Stimulated activated CD4-positive, alpha-beta T cell treated with anti-CD3 and anti-CD28 coated beads, TNF-alpha, amount 100 ng/mL, for 48 hours (primary cell): ENCODE data around the gene SZT2.

ENCODE experiments used
- DNase-seq, 3 donors: peaks; one replicate each; pipeline ENCODE4 v3.0.0-alpha.2; 2020; ENCODE audit warnings: low read depth in 3 of 3

The SZT2 gene

GRCh38 chr1:43441894-43442637 lies 52.4 kb downstream of the SZT2 start:
- no peak for DNase-seq

GRCh38 chr1:43442756-43443155 lies 53.1 kb downstream of the SZT2 start:
- DNase-seq = no peak

GRCh38 chr1:43443197-43443946 lies 53.7 kb downstream of the SZT2 start:
- DNase-seq = no peak

- no peak for DNase-seq
Measured at GRCh38 chr1:43444151-43444828, 54.6 kb downstream of the SZT2 start.

- DNase-seq = no peak
Measured at GRCh38 chr1:43444836-43445235, 55.1 kb downstream of the SZT2 start.

GRCh38 chr1:43445606-43446387 lies 56.1 kb downstream of the SZT2 start:
- no peak for DNase-seq

GRCh38 chr1:43446388-43446740 lies 56.7 kb downstream of the SZT2 start:
- DNase-seq = no peak

GRCh38 chr1:43446881-43447835 lies 57.5 kb downstream of the SZT2 start:
- DNase-seq = no peak

GRCh38 chr1:43447891-43448708 lies 58.4 kb downstream of the SZT2 start:
- no peak for DNase-seq

GRCh38 chr1:43448955-43449707 lies 59.4 kb downstream of the SZT2 start:
- DNase-seq = no peak

- no peak for DNase-seq
Measured at GRCh38 chr1:43449708-43450069, 60.0 kb downstream of the SZT2 start.

GRCh38 chr1:43450251-43450941 lies 60.7 kb downstream of the SZT2 start:
- no peak for DNase-seq

GRCh38 chr1:43451157-43451591 lies 61.5 kb downstream of the SZT2 start:
- no peak for DNase-seq

- no peak for DNase-seq
Measured at GRCh38 chr1:43451701-43452532, 62.2 kb downstream of the SZT2 start.

- no peak for DNase-seq
Measured at GRCh38 chr1:43452789-43453441, 63.2 kb downstream of the SZT2 start.

- peak; percentile 49 to 62 (median 58) for DNase-seq
Measured at GRCh38 chr1:43453442-43454269, 64.0 kb downstream of the SZT2 start, which contains the start of gene HYI. Gene HYI, minus strand, starts transcription at chr1:43453931. Its CDS starts 138 bp downstream, at chr1:43453793.
